NCI-H146 treated with DMSO at 0.1 percent for 48 hours (cell line): ENCODE data around the gene ASPN.
"Not testable (repeated sequence)": the region's sequence is repeated elsewhere in the genome, so short reads cannot be mapped to it uniquely, and the experiment has no call there.

Experiments
- DNase-seq: peaks from one replicate; lab custom pipeline; 2025; ENCODE audit not compliant: unreplicated experiment; lab: John Stamatoyannopoulos, UW

Gene ASPN

DNA sequence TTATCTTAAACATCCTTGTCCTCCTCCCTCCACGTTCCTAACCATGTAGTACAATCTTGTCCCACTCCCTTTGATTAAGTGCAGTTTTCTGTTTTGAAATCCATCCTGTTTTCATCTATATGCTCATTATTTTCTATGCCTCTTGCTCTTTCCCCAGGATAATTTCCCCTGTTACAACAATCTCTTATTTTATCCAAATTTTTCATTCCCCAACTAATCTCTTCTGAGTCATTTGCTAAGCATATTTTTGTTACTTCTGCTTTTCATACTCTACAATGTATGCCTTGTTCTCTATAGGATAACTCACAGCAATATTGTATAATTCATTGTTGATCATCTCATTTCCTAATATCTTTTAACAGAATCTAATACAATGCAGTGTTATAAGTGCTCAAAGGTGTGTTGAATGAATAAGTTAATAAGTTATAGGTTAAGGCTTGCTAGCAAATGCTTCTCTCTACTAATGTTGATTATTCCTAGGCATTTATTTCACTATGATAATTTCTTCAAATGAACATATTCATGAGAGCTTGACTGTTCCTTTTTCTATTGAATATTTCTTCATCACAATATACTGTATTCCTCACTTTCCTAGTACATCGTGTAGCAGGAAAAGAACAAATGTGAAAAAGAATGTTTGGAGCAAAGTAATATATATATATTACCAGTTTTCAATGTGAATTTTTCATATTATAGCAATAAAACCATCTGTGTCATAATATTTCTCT lies 59.5 kb downstream of the ASPN start:
- no peak for DNase-seq

DNA sequence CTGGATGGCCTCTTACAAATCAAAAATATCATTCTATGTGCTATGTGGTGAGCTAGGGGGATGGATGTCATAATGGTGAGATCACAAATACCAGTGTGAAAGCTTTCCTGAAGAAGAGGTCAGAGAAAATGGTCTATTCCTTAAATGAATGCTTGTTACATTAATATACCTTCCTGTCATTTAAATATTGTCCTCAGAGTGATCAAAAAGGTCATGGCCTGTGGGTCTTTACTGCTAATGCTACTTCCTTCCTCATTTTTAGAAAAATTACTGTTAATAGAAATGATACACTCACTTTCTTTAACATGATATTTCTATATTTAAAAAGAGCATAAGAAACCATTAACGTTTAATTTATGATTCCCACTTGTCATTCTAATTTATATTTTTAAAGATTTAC lies 67.7 kb downstream of the ASPN start:
- DNase-seq = no peak

DNA sequence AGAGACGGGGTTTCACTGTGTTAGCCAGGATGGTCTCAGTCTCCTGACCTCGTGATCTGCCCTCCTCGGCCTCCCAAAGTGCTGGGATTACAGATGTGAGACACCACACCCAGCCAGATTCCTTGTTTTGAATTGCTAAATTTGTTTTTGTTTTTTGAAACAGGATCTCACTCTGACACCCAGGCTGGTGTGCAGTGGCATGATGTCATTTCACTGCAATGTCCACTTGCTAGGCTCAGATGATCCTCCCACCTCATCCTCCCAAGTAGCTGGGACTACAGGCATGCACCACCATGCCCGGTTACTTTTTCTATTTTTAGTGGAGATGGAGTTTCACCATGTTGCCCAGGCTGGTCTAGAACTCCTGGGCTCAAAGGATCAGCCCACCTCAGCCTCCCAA lies 71.1 kb downstream of the ASPN start:
- not testable (repeated sequence) for DNase-seq

DNA sequence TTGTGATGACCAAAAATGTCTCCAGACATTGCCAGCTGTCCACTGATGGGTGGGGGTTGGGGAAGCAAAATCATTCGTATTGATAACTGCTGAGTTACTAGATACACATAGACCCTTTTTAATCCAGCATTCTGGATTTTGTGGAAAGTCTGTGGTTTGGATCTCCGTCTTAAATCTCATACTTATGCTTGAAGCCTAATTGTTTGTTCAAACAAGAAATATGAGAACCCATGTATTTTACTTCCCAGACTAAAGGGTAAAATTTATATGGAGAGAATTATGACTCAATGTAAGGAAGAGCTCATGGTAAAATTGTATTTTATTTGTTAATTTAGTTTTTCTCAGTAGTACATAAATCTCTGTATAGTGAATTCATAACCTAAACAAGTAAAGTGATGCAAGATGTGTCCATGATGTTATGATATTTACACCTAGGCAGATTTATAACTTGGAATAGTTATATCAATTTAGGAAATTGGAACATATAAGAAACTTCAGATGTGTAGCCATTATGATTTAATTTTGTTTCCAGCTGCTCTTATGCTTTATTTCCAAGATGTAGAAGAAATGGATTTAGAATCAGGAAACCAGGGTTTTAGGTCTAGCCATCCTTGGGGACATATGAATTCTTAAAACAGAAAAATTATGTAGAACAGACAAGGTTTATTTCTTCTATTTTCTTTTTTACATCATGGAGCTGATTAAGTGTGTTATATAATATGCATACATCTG lies 73.4 kb downstream of the ASPN start:
- DNase-seq = no peak

- DNase-seq = no peak
These were observed 74.5 kb downstream of the ASPN start for GRCh38 chr9:92407818-92408217.

DNA sequence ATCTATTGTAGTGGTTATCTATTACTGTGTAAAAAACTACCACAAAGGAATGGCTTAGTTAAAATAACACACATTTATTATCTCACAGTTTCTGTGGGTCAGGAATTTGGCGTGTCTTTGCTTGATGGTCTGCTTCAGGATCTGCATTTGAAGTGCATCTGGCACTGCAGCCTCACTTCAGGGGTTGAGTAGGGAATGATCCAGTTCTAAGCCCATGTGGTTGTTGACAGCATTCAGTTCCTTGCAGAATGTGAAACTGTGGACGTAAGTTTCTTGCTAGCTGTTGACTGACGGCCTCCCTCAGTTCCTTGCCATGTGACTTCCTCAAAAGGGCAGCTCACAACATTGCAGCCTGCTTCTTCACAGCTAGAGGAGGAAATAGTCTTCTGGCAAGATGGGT lies 75.8 kb downstream of the ASPN start:
- no peak for DNase-seq
